ENCODE results near the gene PPP2R5B.
A peak's percentile ranks its signal among the peaks of the same experiment; 100 is the strongest.

Gene PPP2R5B

GRCh38 chr11:64878223-64878493 is 46.3 kb upstream of the PPP2R5B start:
- in situ Hi-C loops (cut with HindIII; ENCODE audit: low pct_ligation_motif_present, low sequenced_read_pairs), result no loop called here
- no peak for TF ChIP-seq CTCF (IDR thresholded peaks at IDR 0.05; ENCODE audit: low read depth, low read length, missing control alignments)

DNA sequence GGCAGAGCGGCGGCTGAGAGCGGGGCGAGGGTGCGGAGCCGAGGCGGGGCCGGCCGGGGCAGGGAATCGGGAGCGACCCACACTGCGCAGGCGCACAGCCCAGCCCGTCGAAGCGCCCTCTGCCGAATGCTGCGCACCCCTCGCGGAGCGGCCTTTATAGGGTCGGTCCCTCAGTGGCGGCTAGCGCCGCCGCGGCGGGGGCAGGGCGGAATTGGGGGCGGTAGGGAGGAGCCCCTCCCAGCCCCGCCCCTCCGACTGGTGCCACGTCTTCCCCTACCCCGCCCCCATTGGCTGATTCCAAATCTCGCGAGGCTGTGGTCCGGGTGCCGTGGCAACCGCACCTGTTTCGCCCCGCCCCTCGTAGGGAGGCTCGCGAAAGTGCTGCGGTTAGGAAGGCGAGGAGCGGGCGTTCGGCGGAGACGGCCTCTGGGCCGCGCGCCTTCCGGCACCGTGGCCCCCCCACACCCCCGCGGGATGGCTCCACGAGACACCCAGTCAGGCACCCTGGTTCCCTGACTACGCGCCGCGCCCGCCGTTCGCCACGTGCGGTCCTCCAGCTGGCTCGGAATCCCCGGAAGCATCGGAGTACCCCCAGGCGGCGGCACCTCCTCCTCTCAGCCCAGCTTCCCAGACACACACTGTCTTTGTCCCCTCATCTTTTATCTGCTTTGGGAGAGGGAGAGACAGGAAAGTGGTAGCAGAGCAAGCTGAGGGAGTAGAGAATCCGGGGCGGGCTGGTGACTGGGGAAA is 45.8 kb upstream of the PPP2R5B start, which contains the start of gene EHD1:
EHD1 (minus strand) TSS at position 128 of the 750 bp plus-strand sequence. CDS start 157 bp downstream, outside the sequence.
- DNase-seq, result peak; percentile 95
- in situ Hi-C loops (cut with HindIII; ENCODE audit: low pct_ligation_motif_present, low sequenced_read_pairs), result no loop called here
- peak within 1 kb of the TSS; percentile 97 for H3K4me3 ChIP-seq (ENCODE audit: low read depth, low read length)
- peak; percentile 63 for TF ChIP-seq CTCF (IDR thresholded peaks at IDR 0.05; ENCODE audit: low read depth, low read length, missing control alignments)
- H3K27ac ChIP-seq, result peak within 1 kb of the TSS; percentile 78
- H3K36me3 ChIP-seq (replicated peaks), result peaks cover 5% of the 10 kb centered on the region
- no peaks in the 10 kb centered on the region for H3K27me3 ChIP-seq (replicated peaks)

More at GRCh38 chr11:64878223-64878493, 46.3 kb upstream of the PPP2R5B start:
- peak overlapping the region; percentile 97 for H3K4me3 ChIP-seq (ENCODE audit: low read depth, low read length)
- peaks cover 7% of the 10 kb centered on the region for H3K36me3 ChIP-seq (replicated peaks)
- peak overlapping the region; percentile 7 for H3K27ac ChIP-seq
- H3K27me3 ChIP-seq (replicated peaks), result no peaks in the 10 kb centered on the region
- peak; percentile 29 for DNase-seq

GRCh38 chr11:64879244-64879900 is 45.1 kb upstream of the PPP2R5B start:
- peaks cover 3% of the 10 kb centered on the region for H3K36me3 ChIP-seq (replicated peaks)
- H3K4me3 ChIP-seq (ENCODE audit: low read depth, low read length), result peak overlapping the region; percentile 72
- no peaks in the 10 kb centered on the region for H3K27me3 ChIP-seq (replicated peaks)
- no peak for TF ChIP-seq CTCF (IDR thresholded peaks at IDR 0.05; ENCODE audit: low read depth, low read length, missing control alignments)
- no peak for DNase-seq
- peak overlapping the region; percentile 78 for H3K27ac ChIP-seq
- in situ Hi-C loops (cut with HindIII; ENCODE audit: low pct_ligation_motif_present, low sequenced_read_pairs), result no loop called here

- Histone ChIP-seq H3K4me3 (ENCODE audit: low read depth, low read length) (no peak overlapping the region), H3K27ac (no peak overlapping the region), H3K27me3 (replicated peaks) (no peaks in the 10 kb centered on the region), H3K36me3 (replicated peaks) (no peaks in the 10 kb centered on the region)
- in situ Hi-C loops (cut with HindIII; ENCODE audit: low pct_ligation_motif_present, low sequenced_read_pairs), result no loop called here
- no peak for TF ChIP-seq CTCF (IDR thresholded peaks at IDR 0.05; ENCODE audit: low read depth, low read length, missing control alignments)
- no peak for DNase-seq
Measured at GRCh38 chr11:64880240-64881001, 44.1 kb upstream of the PPP2R5B start.

DNA sequence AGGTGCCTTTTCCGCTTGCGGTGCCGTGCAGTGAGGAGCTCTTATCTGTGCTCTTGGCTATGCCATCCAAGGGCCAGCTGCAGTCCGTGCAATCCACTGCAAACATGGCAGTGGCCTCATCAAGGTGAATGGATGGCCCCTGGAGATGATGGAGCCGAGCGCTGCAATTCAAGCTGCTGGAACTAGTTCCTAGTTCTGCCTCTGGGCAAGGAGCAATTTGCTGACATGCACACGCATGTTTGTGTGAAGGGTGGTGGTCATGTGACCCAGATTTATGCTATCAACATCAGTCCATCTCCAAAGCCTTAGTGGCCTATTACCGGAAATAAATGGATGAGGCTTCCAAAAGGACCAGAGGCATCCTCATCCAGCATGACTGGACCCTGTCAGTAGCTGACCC is 43.0 kb upstream of the PPP2R5B start:
- H3K27me3 ChIP-seq (replicated peaks), result no peaks in the 10 kb centered on the region
- DNase-seq, result no peak
- no peak overlapping the region for H3K4me3 ChIP-seq (ENCODE audit: low read depth, low read length)
- in situ Hi-C loops (cut with HindIII; ENCODE audit: low pct_ligation_motif_present, low sequenced_read_pairs), result no loop called here
- no peak overlapping the region for H3K27ac ChIP-seq
- no peaks in the 10 kb centered on the region for H3K36me3 ChIP-seq (replicated peaks)
- TF ChIP-seq CTCF (IDR thresholded peaks at IDR 0.05; ENCODE audit: low read depth, low read length, missing control alignments), result no peak

Data from brain microvascular endothelial cell (primary cell).